H1 (cell line): ENCODE results near the gene VSIG10L. TPM values are rescaled to one million over a fixed set of nuclear protein-coding genes. Genes with fewer than 3 reads are reported as not detected.

Experiments
- CHD7 ChIP-seq: fragments of 300-600 bp; sonication (generic); IDR thresholded peaks from 2 replicates; pipeline ENCODE4 v1.7.1; 2012; ENCODE audit warnings: low read length, moderate library complexity, mild to moderate bottlenecking, inconsistent platforms; ENCODE audit not compliant: insufficient replicate concordance
- SUZ12 ChIP-seq: fragments of 200-600 bp; sonication (generic); IDR thresholded peaks from 2 replicates; pipeline ENCODE4 v1.6.1; 2012; ENCODE audit warnings: mild to moderate bottlenecking, inconsistent platforms, low read length, moderate library complexity, mixed read lengths
- TEAD4 ChIP-seq: IDR thresholded peaks from 2 replicates; pipeline ENCODE4 v1.6.1; 2012; ENCODE audit warnings: low read depth, low read length, inconsistent platforms, mixed read lengths
- polyA plus RNA-seq, 7 experiments: library from polyadenylated mRNA; depleted of rRNA in 3 of 7; stranded (reverse) in 5 of 7; unstranded in 2 of 7; fragments of >200 nt in 5 of 7; fragments of 200-250 nt in 2 of 7; gene quantifications; 1 replicate in 5 of 7; 2 replicates in 1 of 7; 4 replicates in 1 of 7; pipeline versions ENCODE4 v1.2.1 to v1.2.3, GENCODE V29; 2011 to 2013; ENCODE audit warnings: missing spikeins in 2 of 7, mixed read lengths in 2 of 7
- total RNA-seq: library from RNA; stranded (reverse); fragmentation: NEBNext Ultra II Directional; extraction: Animal tissue kit (Norgen Biotek cat#: 25700); gene quantifications from 2 replicates; pipeline ENCODE4 v1.2.1, GENCODE V29; 2021

VSIG10L gene
- total and polyA plus RNA-seq, 2 of the 8 experiments (the other 6 are each of a cell fraction or from before 2014, with no cell fraction given), result 10.3 to 10.4 TPM

- TF ChIP-seq CHD7, result no peak
- TF ChIP-seq TEAD4, result no peak
- TF ChIP-seq SUZ12, result no peak
These were observed 49.2 kb upstream of the VSIG10L start (continued) for GRCh38 chr19:51391073-51391611.
